GM21786 (cell line): Measurements from ENCODE around the gene GNG3.

Experiments used
- ATAC-seq: cut with Tn5 transposase; IDR thresholded peaks from one replicate; pipeline ENCODE4 v1.9.1; 2021; ENCODE audit not compliant: unreplicated experiment

GNG3 gene

DNA sequence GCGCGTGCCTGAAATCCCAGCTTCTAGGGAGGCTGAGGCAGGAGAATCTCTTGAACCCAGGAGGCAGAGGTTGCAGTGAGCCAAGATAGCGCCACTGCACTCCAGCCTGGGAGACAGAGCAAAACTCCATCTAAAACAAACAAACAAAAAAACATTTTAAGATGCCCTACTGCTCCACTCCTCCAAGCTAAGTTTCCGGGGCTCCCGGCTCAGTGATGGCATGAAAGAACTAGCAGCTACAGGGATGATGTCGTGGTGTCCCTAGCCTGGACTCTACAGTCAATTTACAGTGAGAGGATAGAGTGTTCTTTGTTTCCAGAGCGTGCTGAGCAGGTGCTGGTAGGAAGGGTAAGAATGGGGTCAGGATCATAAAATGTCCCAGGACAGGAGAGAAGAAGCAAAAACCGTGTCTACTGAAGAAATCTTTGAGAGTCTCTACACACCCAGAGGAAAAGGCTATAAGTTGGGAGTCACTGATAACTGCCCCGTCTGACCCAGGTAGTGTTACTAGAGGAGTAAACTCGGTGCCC is 47.7 kb downstream of the GNG3 start:
- ATAC-seq, result no peak

DNA sequence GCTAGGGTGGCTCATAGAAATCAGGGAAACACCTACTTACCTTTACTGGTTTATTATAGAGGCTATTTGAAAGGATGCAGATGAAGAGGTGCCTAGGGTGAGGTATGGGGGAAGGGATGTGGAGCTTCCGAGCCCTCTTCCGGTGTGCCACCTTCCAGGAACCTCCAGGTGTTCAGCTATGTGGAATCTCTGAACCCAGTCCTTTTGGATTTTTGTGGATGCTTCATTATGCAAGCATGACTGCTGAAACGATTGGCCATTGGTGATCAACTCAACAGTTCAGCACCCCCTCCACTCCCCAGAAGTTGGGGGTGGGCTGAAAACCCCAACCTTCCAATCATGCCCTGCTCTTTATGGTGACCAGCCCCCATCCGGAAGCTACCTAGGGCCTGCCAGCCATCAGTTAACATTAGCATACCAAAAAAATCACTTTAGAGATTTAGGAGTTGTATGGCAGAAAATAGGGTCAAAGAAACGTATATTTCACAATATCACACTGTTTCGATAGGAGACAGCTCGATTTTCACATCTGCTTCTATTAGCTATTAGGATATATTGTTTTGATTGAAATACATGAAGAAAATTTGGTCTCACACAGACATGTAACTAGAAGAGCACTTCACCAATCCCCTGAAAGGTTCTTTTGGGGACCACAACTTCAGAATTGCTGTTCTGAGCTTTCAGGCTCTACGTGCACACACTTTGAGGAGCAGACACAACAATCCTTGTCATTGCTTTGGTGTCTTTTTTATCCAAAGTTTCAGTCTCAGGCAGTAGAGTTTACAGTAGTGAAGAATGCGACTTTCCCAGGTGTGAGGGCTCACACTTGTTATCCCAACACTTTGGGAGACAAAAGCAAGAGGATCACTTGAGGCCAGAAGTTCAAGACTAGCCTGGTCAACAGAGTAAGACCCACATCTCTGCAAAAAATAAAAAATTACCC is 50.6 kb downstream of the GNG3 start:
- no peak for ATAC-seq
